Endodermal cell (in vitro differentiated cells): ENCODE results near the gene C1orf50. TPM values are rescaled to one million over a fixed set of nuclear protein-coding genes. Genes with fewer than 3 reads are reported as not detected.

Source experiments
- DNase-seq: peaks from one replicate; pipeline ENCODE4 v3.0.0-alpha.2; 2017
- H3K27ac ChIP-seq: 2 replicates; pipeline ENCODE4 v1.5.1; 2013; ENCODE audit warnings: mild to moderate bottlenecking, low read depth, low read length, moderate library complexity
- H3K27me3 ChIP-seq: 2 replicates; pipeline ENCODE4 v1.6.1; 2013; ENCODE audit warnings: mild to moderate bottlenecking, low read length, moderate library complexity; ENCODE audit not compliant: insufficient read depth, control insufficient read depth, poor library complexity, severe bottlenecking
- H3K36me3 ChIP-seq: 2 replicates; pipeline ENCODE4 v1.7.0; 2013; ENCODE audit warnings: mild to moderate bottlenecking, low read length, moderate library complexity; ENCODE audit not compliant: control insufficient read depth, insufficient read depth
- H3K4me1 ChIP-seq: one replicate; pipeline ENCODE4 v1.7.0; 2013; ENCODE audit warnings: low read length; ENCODE audit not compliant: control insufficient read depth, insufficient read depth
- H3K4me3 ChIP-seq: 2 replicates; pipeline ENCODE4 v1.5.1; 2013; ENCODE audit warnings: mild to moderate bottlenecking, low read length, moderate library complexity
- H3K9ac ChIP-seq: 2 replicates; pipeline ENCODE4 v1.6.1; 2013; ENCODE audit warnings: mild to moderate bottlenecking, low read length, moderate library complexity; ENCODE audit not compliant: poor library complexity, severe bottlenecking; ENCODE audit errors: extremely low read depth
- H3K9me3 ChIP-seq: 2 replicates; pipeline ENCODE4 v1.6.1; 2013; ENCODE audit warnings: mild to moderate bottlenecking, low read length, moderate library complexity; ENCODE audit not compliant: control insufficient read depth
- H3K27ac Mint-ChIP-seq: 2 replicates; pipeline ENCODE4 v1.8.0; 2020; ENCODE audit warnings: mixed read lengths
- H3K27me3 Mint-ChIP-seq: 2 replicates; pipeline ENCODE4 v1.8.0; 2021; ENCODE audit warnings: mild to moderate bottlenecking, mixed read lengths; ENCODE audit not compliant: insufficient read depth
- H3K36me3 Mint-ChIP-seq: 2 replicates; pipeline ENCODE4 v1.8.0; 2020; ENCODE audit warnings: low read depth, mixed read lengths
- H3K4me1 Mint-ChIP-seq: 2 replicates; pipeline ENCODE4 v1.8.0; 2020; ENCODE audit warnings: mixed read lengths
- H3K4me3 Mint-ChIP-seq: 2 replicates; pipeline ENCODE4 v1.8.0; 2020; ENCODE audit warnings: mild to moderate bottlenecking, moderate library complexity, mixed read lengths
- H3K9me3 Mint-ChIP-seq: 2 replicates; pipeline ENCODE4 v1.8.0; 2020; ENCODE audit warnings: mild to moderate bottlenecking, mixed read lengths
- CTCF ChIP-seq: fragments of 200-600 bp; sonication (generic); conservative IDR thresholded peaks from 2 replicates; pipeline ENCODE4 v1.5.0; 2021; ENCODE audit warnings: antibody characterized with exemption, mild to moderate bottlenecking
- WGBS, 2 experiments: methylation state at CpG; one replicate each; pipeline versions ENCODE4 v1.1.5 to v1.1.7; 2013; ENCODE audit warnings: missing lambda C conversion rate in 2 of 2, mixed read lengths in 1 of 2; ENCODE audit not compliant: insufficient coverage in 1 of 2, insufficient read length in 1 of 2; 5-methylcytosine and 5-hydroxymethylcytosine counted together
- total RNA-seq, 2 donors: library from RNA; stranded (reverse); fragmentation: NEBNext Ultra II Directional in 1 of 2; extraction: Animal tissue kit (Norgen Biotek cat#: 25700) in 1 of 2; gene quantifications; 2 replicates in 1 of 2; 3 replicates in 1 of 2; pipeline ENCODE4 v1.2.1, GENCODE V29; 2021

The C1orf50 gene
- total RNA-seq, 2 donors from 2014 or later, result 4.8 to 7.3 TPM

- WGBS, 2 experiments, result 74 to 79% methylated on average over 6 to 18 of the region's 19 CpGs
- DNase-seq, result peak; percentile 82
Measured at GRCh38 chr1:42740851-42741580, 26.0 kb upstream of the C1orf50 start.

GRCh38 chr1:42741706-42742105, 25.3 kb upstream of the C1orf50 start:
- Histone ChIP-seq H3K4me1 (peaks cover 6% of the 10 kb centered on the region), H3K9ac (no peak overlapping the region), H3K9me3 (no peaks in the 10 kb centered on the region), H3K27ac (no peak overlapping the region), H3K4me3 (no peak overlapping the region), H3K27me3 (no peaks in the 10 kb centered on the region), H3K36me3 (peaks cover 13% of the 10 kb centered on the region)
- no peak for TF ChIP-seq CTCF
- H3K36me3 Mint-ChIP-seq, result peaks cover 8% of the 10 kb centered on the region
- no peak for DNase-seq
- peaks cover 23% of the 10 kb centered on the region for H3K4me1 Mint-ChIP-seq
- peak overlapping the region; percentile 26 for H3K27ac Mint-ChIP-seq
- no peaks in the 10 kb centered on the region for H3K9me3 Mint-ChIP-seq
- no peak overlapping the region for H3K4me3 Mint-ChIP-seq
- H3K27me3 Mint-ChIP-seq, result no peaks in the 10 kb centered on the region
- 93 to 100% methylated on average over 2 to 4 of the region's 4 CpGs for WGBS, 2 experiments

More at GRCh38 chr1:42740851-42741580, 26.0 kb upstream of the C1orf50 start:
- H3K27ac Mint-ChIP-seq, result peak overlapping the region; percentile 94
- Histone ChIP-seq H3K27me3 (no peaks in the 10 kb centered on the region), H3K36me3 (peaks cover 6% of the 10 kb centered on the region), H3K9ac (peak overlapping the region; percentile 4), H3K9me3 (no peaks in the 10 kb centered on the region), H3K4me1 (peaks cover 6% of the 10 kb centered on the region), H3K4me3 (no peak overlapping the region), H3K27ac (no peak overlapping the region)
- H3K4me3 Mint-ChIP-seq, result peak overlapping the region; percentile 61
- H3K36me3 Mint-ChIP-seq, result peaks cover 7% of the 10 kb centered on the region
- no peaks in the 10 kb centered on the region for H3K9me3 Mint-ChIP-seq
- no peaks in the 10 kb centered on the region for H3K27me3 Mint-ChIP-seq
- no peak for TF ChIP-seq CTCF
- peaks cover 23% of the 10 kb centered on the region for H3K4me1 Mint-ChIP-seq

GRCh38 chr1:42742141-42742540, 24.9 kb upstream of the C1orf50 start:
- Histone ChIP-seq H3K27me3 (no peaks in the 10 kb centered on the region), H3K4me3 (no peak overlapping the region), H3K4me1 (peaks cover 6% of the 10 kb centered on the region), H3K9me3 (no peaks in the 10 kb centered on the region), H3K9ac (no peak overlapping the region), H3K36me3 (peaks cover 15% of the 10 kb centered on the region), H3K27ac (no peak overlapping the region)
- peaks cover 12% of the 10 kb centered on the region for H3K36me3 Mint-ChIP-seq
- H3K9me3 Mint-ChIP-seq, result no peaks in the 10 kb centered on the region
- 89 to 90% methylated on average over 4 to 8 of the region's 8 CpGs for WGBS, 2 experiments
- peaks cover 23% of the 10 kb centered on the region for H3K4me1 Mint-ChIP-seq
- H3K27me3 Mint-ChIP-seq, result no peaks in the 10 kb centered on the region
- no peak overlapping the region for H3K27ac Mint-ChIP-seq
- no peak overlapping the region for H3K4me3 Mint-ChIP-seq
- TF ChIP-seq CTCF, result no peak
- DNase-seq, result no peak
